Measurements from ENCODE around the gene SREK1.
"Not testable (repeated sequence)": the region's sequence is repeated elsewhere in the genome, so short reads cannot be mapped to it uniquely, and the experiment has no call there.

The SREK1 gene

GRCh38 chr5:66144074-66144833 lies at the start of gene SREK1:
TSS of gene SREK1 (plus strand) at chr5:66144300. CDS start at chr5:66144377, 77 bp downstream.
- peak; percentile 96 for ATAC-seq
- Mint-ChIP-seq H3K27ac (peak within 1 kb of the TSS; percentile 99), H3K4me1 (peaks cover 24% of the 10 kb centered on the region), H3K36me3 (no peaks in the 10 kb centered on the region), H3K27me3 (no peaks in the 10 kb centered on the region), H3K4me3 (peak within 1 kb of the TSS; percentile 94), H3K9me3 (no peaks in the 10 kb centered on the region)

GRCh38 chr5:66100851-66101250 lies 43.2 kb upstream of the SREK1 start:
- Mint-ChIP-seq H3K27me3 (no peaks in the 10 kb centered on the region), H3K9me3 (peaks cover 38% of the 10 kb centered on the region), H3K27ac (no peak overlapping the region), H3K4me3 (no peak overlapping the region), H3K36me3 (peaks cover 6% of the 10 kb centered on the region), H3K4me1 (no peaks in the 10 kb centered on the region)
- ATAC-seq: no peak

GRCh38 chr5:66113160-66113559 lies 30.9 kb upstream of the SREK1 start:
- Mint-ChIP-seq H3K27ac (no peak overlapping the region), H3K36me3 (peaks cover 9% of the 10 kb centered on the region), H3K9me3 (peaks cover 26% of the 10 kb centered on the region), H3K4me3 (no peak overlapping the region), H3K4me1 (no peaks in the 10 kb centered on the region), H3K27me3 (no peaks in the 10 kb centered on the region)
- ATAC-seq: no peak

- Mint-ChIP-seq H3K27ac (no peak overlapping the region), H3K4me3 (no peak overlapping the region), H3K36me3 (no peaks in the 10 kb centered on the region), H3K4me1 (no peaks in the 10 kb centered on the region), H3K9me3 (peaks cover 10% of the 10 kb centered on the region), H3K27me3 (no peaks in the 10 kb centered on the region)
- no peak for ATAC-seq
These were observed 25.8 kb upstream of the SREK1 start for GRCh38 chr5:66118304-66118703.

GRCh38 chr5:66122379-66123034 lies 21.6 kb upstream of the SREK1 start:
- H3K9me3 Mint-ChIP-seq: no peaks in the 10 kb centered on the region
- no peaks in the 10 kb centered on the region for H3K36me3 Mint-ChIP-seq
- no peaks in the 10 kb centered on the region for H3K4me1 Mint-ChIP-seq
- H3K27me3 Mint-ChIP-seq: no peaks in the 10 kb centered on the region
- no peak overlapping the region for H3K27ac Mint-ChIP-seq
- no peak overlapping the region for H3K4me3 Mint-ChIP-seq
- no peak for ATAC-seq

GRCh38 chr5:66129144-66129543 lies 15.0 kb upstream of the SREK1 start:
- Mint-ChIP-seq H3K9me3 (peaks cover 6% of the 10 kb centered on the region), H3K27me3 (no peaks in the 10 kb centered on the region), H3K36me3 (no peaks in the 10 kb centered on the region), H3K4me1 (no peaks in the 10 kb centered on the region), H3K4me3 (no peak overlapping the region), H3K27ac (no peak overlapping the region)
- no peak for ATAC-seq

- Mint-ChIP-seq H3K9me3 (peaks cover 6% of the 10 kb centered on the region), H3K27ac (no peak overlapping the region), H3K36me3 (no peaks in the 10 kb centered on the region), H3K27me3 (no peaks in the 10 kb centered on the region), H3K4me3 (no peak overlapping the region), H3K4me1 (no peaks in the 10 kb centered on the region)
- no peak for ATAC-seq
These were observed 13.6 kb upstream of the SREK1 start for GRCh38 chr5:66130493-66130892.

- Mint-ChIP-seq H3K27ac (no peak overlapping the region), H3K9me3 (peaks cover 10% of the 10 kb centered on the region), H3K4me3 (no peak overlapping the region), H3K36me3 (no peaks in the 10 kb centered on the region), H3K4me1 (peaks cover 8% of the 10 kb centered on the region), H3K27me3 (no peaks in the 10 kb centered on the region)
- no peak for ATAC-seq
These were observed 9.7 kb upstream of the SREK1 start for GRCh38 chr5:66134407-66134861.

GRCh38 chr5:66136053-66136452 lies 8.0 kb upstream of the SREK1 start:
- Mint-ChIP-seq H3K27ac (no peak overlapping the region), H3K9me3 (peaks cover 6% of the 10 kb centered on the region), H3K4me1 (peaks cover 8% of the 10 kb centered on the region), H3K27me3 (no peaks in the 10 kb centered on the region), H3K36me3 (no peaks in the 10 kb centered on the region), H3K4me3 (no peak overlapping the region)
- no peak for ATAC-seq

GRCh38 chr5:66136944-66137343 lies 7.2 kb upstream of the SREK1 start:
- not testable (repeated sequence) for H3K36me3 Mint-ChIP-seq, H3K27ac Mint-ChIP-seq, ATAC-seq, H3K9me3 Mint-ChIP-seq, H3K27me3 Mint-ChIP-seq, H3K4me3 Mint-ChIP-seq, H3K4me1 Mint-ChIP-seq

GRCh38 chr5:66138637-66139317 lies 5.3 kb upstream of the SREK1 start:
- Mint-ChIP-seq H3K27me3 (no peaks in the 10 kb centered on the region), H3K9me3 (peaks cover 6% of the 10 kb centered on the region), H3K27ac (peak overlapping the region; percentile 0), H3K36me3 (no peaks in the 10 kb centered on the region), H3K4me3 (no peak overlapping the region), H3K4me1 (peaks cover 8% of the 10 kb centered on the region)
- peak; percentile 80 for ATAC-seq

- Mint-ChIP-seq H3K27me3 (no peaks in the 10 kb centered on the region), H3K4me3 (no peak overlapping the region), H3K27ac (peak overlapping the region; percentile 0), H3K36me3 (no peaks in the 10 kb centered on the region), H3K9me3 (peaks cover 6% of the 10 kb centered on the region), H3K4me1 (peaks cover 8% of the 10 kb centered on the region)
- no peak for ATAC-seq
These were observed 4.8 kb upstream of the SREK1 start for GRCh38 chr5:66139318-66139712.

GRCh38 chr5:66142417-66142816 lies 1.7 kb upstream of the SREK1 start:
- H3K27ac Mint-ChIP-seq: no peak overlapping the region
- H3K4me3 Mint-ChIP-seq: no peak overlapping the region
- H3K27me3 Mint-ChIP-seq: no peaks in the 10 kb centered on the region
- peaks cover 24% of the 10 kb centered on the region for H3K4me1 Mint-ChIP-seq
- no peak for ATAC-seq
- no peaks in the 10 kb centered on the region for H3K9me3 Mint-ChIP-seq
- H3K36me3 Mint-ChIP-seq: no peaks in the 10 kb centered on the region

GRCh38 chr5:66143473-66144073 lies 527 bp upstream of the SREK1 start:
- no peaks in the 10 kb centered on the region for H3K36me3 Mint-ChIP-seq
- H3K9me3 Mint-ChIP-seq: no peaks in the 10 kb centered on the region
- H3K27ac Mint-ChIP-seq: peak overlapping the region; percentile 99
- H3K4me3 Mint-ChIP-seq: peak overlapping the region; percentile 94
- peaks cover 26% of the 10 kb centered on the region for H3K4me1 Mint-ChIP-seq
- no peaks in the 10 kb centered on the region for H3K27me3 Mint-ChIP-seq
- peak; percentile 39 for ATAC-seq

- peak; percentile 80 for ATAC-seq
- Mint-ChIP-seq H3K27ac (peak overlapping the region; percentile 99), H3K36me3 (no peaks in the 10 kb centered on the region), H3K4me3 (peak overlapping the region; percentile 94), H3K4me1 (peaks cover 30% of the 10 kb centered on the region), H3K9me3 (no peaks in the 10 kb centered on the region), H3K27me3 (no peaks in the 10 kb centered on the region)
These were observed 812 bp downstream of the SREK1 start for GRCh38 chr5:66144834-66145390.

Data from stimulated activated memory B cell treated with anti-CD40 and anti-IgM and Interleukin-4, amounts not matched to agents 10 μg/mL and 1 μg/mL and 100 μg/mL, for 72 hours (primary cell).